Kidney (tissue), 14 donors: ENCODE measurements around the gene GNB1. TPM values are rescaled to one million over a fixed set of nuclear protein-coding genes. Genes with fewer than 3 reads are reported as not detected.

Source experiments
- DNase-seq, 5 donors: peaks; one replicate each; pipeline ENCODE4 v3.0.0-alpha.2; 2013 to 2020
- FAIRE-seq: peaks from 2 replicates; lab custom pipeline; 2012; peaks lifted over from hg19 to GRCh38; lab: Jason Lieb, UNC
- H3K27ac ChIP-seq, 2 donors: one replicate each; pipeline ENCODE4 v1.7.0; 2013; ENCODE audit warnings: low read depth in 2 of 2, low read length in 2 of 2, inconsistent platforms in 1 of 2
- H3K27me3 ChIP-seq: one replicate; pipeline ENCODE4 v1.7.1; 2013; ENCODE audit warnings: low read length, inconsistent platforms; ENCODE audit not compliant: control insufficient read depth, insufficient read depth
- H3K36me3 ChIP-seq, 3 donors: one replicate each; pipeline versions ENCODE4 v1.7.0 to v1.7.1; 2013; ENCODE audit warnings: low read length in 3 of 3, control low read depth in 1 of 3, inconsistent platforms in 1 of 3; ENCODE audit not compliant: insufficient read depth in 3 of 3, control insufficient read depth in 2 of 3
- H3K4me1 ChIP-seq, 3 donors: one replicate each; pipeline versions ENCODE4 v1.7.0 to v1.7.1; 2013; ENCODE audit warnings: low read length in 3 of 3, inconsistent platforms in 1 of 3, low read depth in 1 of 3; ENCODE audit not compliant: control insufficient read depth in 2 of 3, insufficient read depth in 2 of 3
- H3K4me3 ChIP-seq, 3 donors: one replicate each; pipeline versions ENCODE4 v1.7.0 to v1.8.1; 2013; ENCODE audit warnings: low read length in 3 of 3, control low read depth in 1 of 3, inconsistent platforms in 1 of 3
- H3K9ac ChIP-seq, 3 donors: one replicate each; pipeline versions ENCODE4 v1.7.0 to v1.7.1; 2013; ENCODE audit warnings: low read length in 3 of 3, control low read depth in 1 of 3, inconsistent platforms in 1 of 3
- H3K9me3 ChIP-seq, 3 donors: one replicate each; pipeline versions ENCODE4 v1.7.0 to v1.7.1; 2013; ENCODE audit warnings: low read length in 3 of 3, control low read depth in 1 of 3, inconsistent platforms in 1 of 3; ENCODE audit not compliant: control insufficient read depth in 2 of 3, insufficient read depth in 1 of 3
- CTCF ChIP-seq: IDR thresholded peaks from 3 replicates; pipeline ENCODE4 v1.5.1; 2012; ENCODE audit warnings: mild to moderate bottlenecking, moderate library complexity, borderline replicate concordance; ENCODE audit not compliant: insufficient read depth; ENCODE audit errors: extremely low read depth
- intact Hi-C: fragments of 100-400 bp; cut with DNase I; formaldehyde crosslinking; loops from one replicate; pipeline ENCODE4 v1.11.1; 2022
- polyA plus RNA-seq: library from polyadenylated mRNA; stranded (reverse); fragments of 350-450 nt; fragmentation: Illumina TruSeq; extraction: RNeasy Lipid Tissue Mini Kit (QIAGEN cat#74804); gene quantifications from one replicate; pipeline ENCODE4 v1.2.3, GENCODE V29; 2014; ENCODE audit warnings: low read depth, low replicate concordance; ENCODE audit not compliant: insufficient read depth
- total RNA-seq: library from RNA; stranded (reverse); fragmentation: NEBNext Ultra II Directional; extraction: Animal tissue kit (Norgen Biotek cat#: 25700); gene quantifications from one replicate; pipeline ENCODE4 v1.2.1, GENCODE V29; 2021
- donor health status: control.
- donor health status: control.
- donor health status: control.
- donor health status: control.
- donor health status: control.
- donor health status: DM: yes; HTN: yes; CAD: no.
- donor health status: Normal renal cell carcinoma (clear cell type).

GNB1 gene
- total and polyA plus RNA-seq, 2 donors from 2014 or later = 144 to 347 TPM

- DNase-seq (no peak), FAIRE-seq (no peak)
- Histone ChIP-seq H3K9ac (no peak overlapping the region), H3K4me1 (no peaks in the 10 kb centered on the region), H3K36me3 (peaks cover 4 to 25% (median 12%) of the 10 kb centered on the region in 3 donors), H3K27ac (no peak overlapping the region), H3K4me3 (no peak overlapping the region), H3K9me3 (no peaks in the 10 kb centered on the region), H3K27me3 (no peaks in the 10 kb centered on the region)
- intact Hi-C loops = no loop called here
- TF ChIP-seq CTCF = no peak
Observed at GRCh38 chr1:1809489-1809888, 81.4 kb downstream of the GNB1 start.

GRCh38 chr1:1808206-1808605 lies 82.7 kb downstream of the GNB1 start:
- no peak for DNase-seq
- no peaks in the 10 kb centered on the region for H3K27me3 ChIP-seq
- H3K27ac ChIP-seq = no peak overlapping the region
- no peaks in the 10 kb centered on the region for H3K9me3 ChIP-seq
- H3K9ac ChIP-seq = no peak overlapping the region
- H3K4me1 ChIP-seq = no peaks in the 10 kb centered on the region
- H3K4me3 ChIP-seq = no peak overlapping the region
- intact Hi-C loops = no loop called here
- peaks cover 4 to 18% (median 12%) of the 10 kb centered on the region in 3 donors for H3K36me3 ChIP-seq
- no peak for TF ChIP-seq CTCF
- FAIRE-seq = no peak

GRCh38 chr1:1806890-1807289 lies 84.0 kb downstream of the GNB1 start:
- intact Hi-C loops = no loop called here
- peaks cover 4 to 26% (median 12%) of the 10 kb centered on the region in 3 donors for H3K36me3 ChIP-seq
- DNase-seq (no peak), FAIRE-seq (no peak)
- H3K9me3 ChIP-seq = no peaks in the 10 kb centered on the region
- no peak overlapping the region for H3K4me3 ChIP-seq
- no peaks in the 10 kb centered on the region for H3K4me1 ChIP-seq
- no peak overlapping the region for H3K9ac ChIP-seq
- no peaks in the 10 kb centered on the region for H3K27me3 ChIP-seq
- no peak for TF ChIP-seq CTCF
- H3K27ac ChIP-seq = no peak overlapping the region

GRCh38 chr1:1804301-1804700 lies 86.6 kb downstream of the GNB1 start:
- H3K9ac ChIP-seq = no peak overlapping the region
- no peak overlapping the region for H3K27ac ChIP-seq
- no peaks in the 10 kb centered on the region for H3K9me3 ChIP-seq
- no peak for TF ChIP-seq CTCF
- H3K4me3 ChIP-seq = no peak overlapping the region
- H3K4me1 ChIP-seq = no peaks in the 10 kb centered on the region
- DNase-seq (peak in 1 of 5 donors; percentile 43), FAIRE-seq (no peak)
- intact Hi-C loops = no loop called here
- peaks cover 4 to 30% (median 10%) of the 10 kb centered on the region in 3 donors for H3K36me3 ChIP-seq
- no peaks in the 10 kb centered on the region for H3K27me3 ChIP-seq
